IPS DF 4.7 (cell line): ENCODE measurements around the gene TTC13.

Experiments used
- DNase-seq: peaks from one replicate; pipeline ENCODE4 v3.0.0-alpha.2; 2013; ENCODE audit warnings: low spot score; ENCODE audit errors: extremely low read depth

The TTC13 gene

DNA sequence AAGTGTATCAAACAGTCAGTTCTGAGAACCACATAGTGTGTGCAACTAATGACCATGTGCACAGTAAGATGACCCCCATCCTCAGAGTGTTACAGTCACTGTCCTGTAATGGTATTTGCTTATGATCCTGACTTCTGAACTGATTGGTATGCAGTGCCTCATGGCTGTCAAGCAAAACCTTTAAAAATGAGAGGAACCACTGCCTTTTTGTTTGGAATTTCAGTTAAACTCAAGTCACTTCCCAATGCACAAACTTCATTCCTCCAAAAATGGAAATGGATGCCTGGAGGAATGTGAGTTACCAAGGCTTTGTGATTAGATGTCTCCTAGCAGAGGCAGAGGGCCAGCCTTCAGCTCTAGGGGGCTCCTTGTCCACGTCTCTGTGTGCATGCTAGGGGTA is 120.8 kb downstream of the TTC13 start:
- DNase-seq: no peak

DNA sequence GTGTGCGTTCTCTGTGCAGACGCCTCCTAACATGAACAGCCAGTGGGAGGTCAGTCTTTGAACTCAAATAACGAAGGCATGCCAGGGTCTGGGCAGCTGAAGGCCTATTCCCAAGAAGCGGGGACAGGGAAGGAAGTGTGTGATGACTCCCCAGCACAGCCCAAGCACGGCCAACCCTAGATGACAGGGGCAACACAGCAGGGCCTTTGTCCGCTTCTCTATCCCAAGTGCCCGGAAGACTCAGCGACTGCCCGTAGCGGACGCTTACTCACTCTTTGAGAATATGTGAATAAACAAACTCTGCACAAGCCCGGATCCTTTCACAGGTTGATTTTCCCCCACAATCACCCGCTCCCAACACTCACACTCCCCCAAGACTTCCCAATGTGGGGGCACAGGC is 121.6 kb downstream of the TTC13 start:
- no peak for DNase-seq
